ENCODE results near the gene PCSK2. TPM values are rescaled to one million over a fixed set of nuclear protein-coding genes. Genes with fewer than 3 reads are reported as not detected.

PCSK2 gene
- total and polyA plus RNA-seq, 2 donors (not counting 3 experiments of a cell fraction or from before 2014, with no cell fraction given) = not detected

- no peak overlapping the region for H2AFZ ChIP-seq (ENCODE audit: low read depth, low read length)
- TF ChIP-seq POLR2A (IDR thresholded peaks at IDR 0.05; ENCODE audit: low read depth, low read length) = no peak
- no peak for TF ChIP-seq POLR2AphosphoS5 (IDR thresholded peaks at IDR 0.05; ENCODE audit: insufficient read depth, low read depth, low read length)
- no peak for TF ChIP-seq GATA2 (IDR thresholded peaks at IDR 0.05; ENCODE audit: insufficient read depth, insufficient read length, low read depth, low read length)
- no peak for TF ChIP-seq EZH2 (IDR thresholded peaks at IDR 0.05; ENCODE audit: borderline replicate concordance, low read depth, low read length, severe bottlenecking)
Observed at GRCh38 chr20:17317341-17317740, 90.5 kb downstream of the PCSK2 start.

GRCh38 chr20:17320456-17320855 is 93.6 kb downstream of the PCSK2 start:
- Histone ChIP-seq H3K9me3 (replicated peaks; ENCODE audit: control insufficient read depth, insufficient read depth, low read length) (no peaks in the 10 kb centered on the region), H2AFZ (ENCODE audit: low read depth, low read length) (no peak overlapping the region), H3K4me1 (ENCODE audit: control insufficient read depth, extremely low read depth, insufficient read depth, low read length) (no peaks in the 10 kb centered on the region), H3K27ac (ENCODE audit: insufficient read depth, low read depth, low read length) (no peak overlapping the region), H3K27me3 (ENCODE audit: control insufficient read depth in 2 of 2, insufficient read depth in 2 of 2, low read length in 2 of 2) (peaks cover 5 to 8% of the 10 kb centered on the region in 2 experiments), H3K4me2 (ENCODE audit: insufficient read depth, low read length) (no peak overlapping the region), H4K20me1 (replicated peaks; ENCODE audit: control insufficient read depth, extremely low read depth, insufficient read depth, low read length) (no peaks in the 10 kb centered on the region), H3K36me3 (ENCODE audit: control insufficient read depth in 2 of 2, extremely low read depth in 1 of 2, insufficient read depth in 2 of 2, low read length in 2 of 2) (no peaks in the 10 kb centered on the region), H3K4me3 (replicated peaks in 1 of 3; ENCODE audit: insufficient read depth in 1 of 3, low read depth in 1 of 3, low read length in 3 of 3) (no peak overlapping the region), H3K79me2 (ENCODE audit: control insufficient read depth, insufficient read depth, low read length) (no peaks in the 10 kb centered on the region), H3K9me1 (replicated peaks; ENCODE audit: control insufficient read depth, extremely low read depth, insufficient read depth, low read length) (no peaks in the 10 kb centered on the region), H3K9ac (replicated peaks; ENCODE audit: extremely low read depth, insufficient read depth, low read length) (no peak overlapping the region)
- intact Hi-C loops (cut with micrococcal nuclease) = no loop called here
- DNase-seq (ENCODE audit: low read depth, low spot score) (no peak), FAIRE-seq (no peak)
- TF ChIP-seq JUN (IDR thresholded peaks at IDR 0.05; ENCODE audit: borderline replicate concordance, insufficient read depth, insufficient read length, low read depth) = no peak
- TF ChIP-seq MYC (IDR thresholded peaks at IDR 0.05; ENCODE audit: low read depth, low read length) = no peak
- TF ChIP-seq POLR2A (IDR thresholded peaks at IDR 0.05; ENCODE audit: low read depth, low read length) = no peak
- no peak for TF ChIP-seq EZH2 (IDR thresholded peaks at IDR 0.05; ENCODE audit: borderline replicate concordance, low read depth, low read length, severe bottlenecking)
- no peak for TF ChIP-seq GATA2 (IDR thresholded peaks at IDR 0.05; ENCODE audit: insufficient read depth, insufficient read length, low read depth, low read length)
- TF ChIP-seq FOS (IDR thresholded peaks at IDR 0.05; ENCODE audit: borderline replicate concordance, insufficient read depth, low read length) = no peak
- no peak for TF ChIP-seq POLR2AphosphoS5 (IDR thresholded peaks at IDR 0.05; ENCODE audit: insufficient read depth, low read depth, low read length)
- no peak for TF ChIP-seq CTCF (IDR thresholded peaks at IDR 0.05; ENCODE audit: extremely low read depth in 1 of 2, insufficient read depth in 1 of 2, low read depth in 1 of 2, low read length in 2 of 2)
- no peak for TF ChIP-seq MAX (IDR thresholded peaks at IDR 0.05; ENCODE audit: insufficient read depth, insufficient read length)
- POLR2A ChIA-PET = no interaction called here
- BruUV-seq (replicated peaks) = no TSS peak
- CTCF ChIA-PET = no interaction called here
- dilution Hi-C loops (cut with MboI; ENCODE audit: extremely low pct_ligation_motif_present, low sequenced_read_pairs) = no loop called here

More at GRCh38 chr20:17317341-17317740, 90.5 kb downstream of the PCSK2 start:
- dilution Hi-C loops (cut with MboI; ENCODE audit: extremely low pct_ligation_motif_present, low sequenced_read_pairs) (no loop called here), intact Hi-C loops (cut with micrococcal nuclease) (no loop called here)
- Histone ChIP-seq H3K9me1 (replicated peaks; ENCODE audit: control insufficient read depth, extremely low read depth, insufficient read depth, low read length) (no peaks in the 10 kb centered on the region), H3K79me2 (ENCODE audit: control insufficient read depth, insufficient read depth, low read length) (no peaks in the 10 kb centered on the region), H3K9me3 (replicated peaks; ENCODE audit: control insufficient read depth, insufficient read depth, low read length) (no peaks in the 10 kb centered on the region), H3K36me3 (ENCODE audit: control insufficient read depth in 2 of 2, extremely low read depth in 1 of 2, insufficient read depth in 2 of 2, low read length in 2 of 2) (no peaks in the 10 kb centered on the region), H3K9ac (replicated peaks; ENCODE audit: extremely low read depth, insufficient read depth, low read length) (no peak overlapping the region), H4K20me1 (replicated peaks; ENCODE audit: control insufficient read depth, extremely low read depth, insufficient read depth, low read length) (no peaks in the 10 kb centered on the region), H3K4me1 (ENCODE audit: control insufficient read depth, extremely low read depth, insufficient read depth, low read length) (no peaks in the 10 kb centered on the region), H3K4me3 (replicated peaks in 1 of 3; ENCODE audit: insufficient read depth in 1 of 3, low read depth in 1 of 3, low read length in 3 of 3) (no peak overlapping the region), H3K27ac (ENCODE audit: insufficient read depth, low read depth, low read length) (no peak overlapping the region), H3K4me2 (ENCODE audit: insufficient read depth, low read length) (no peak overlapping the region), H3K27me3 (ENCODE audit: control insufficient read depth in 2 of 2, insufficient read depth in 2 of 2, low read length in 2 of 2) (peaks cover 6 to 11% of the 10 kb centered on the region in 2 experiments)
- FAIRE-seq (no peak), DNase-seq (ENCODE audit: low read depth, low spot score) (no peak)
- POLR2A ChIA-PET = no interaction called here
- CTCF ChIA-PET = interaction anchor here (1.5 kb wide), 1 partner anchor 20 kb away, joined by 3 read pairs; no protein-coding TSS in a partner anchor
- BruUV-seq (replicated peaks) = no TSS peak

Data from endothelial cell of umbilical vein (primary cell).